ENCODE data around the gene APOB. TPM values are rescaled to one million over a fixed set of nuclear protein-coding genes. Genes with fewer than 3 reads are reported as not detected.

APOB gene
- total RNA-seq, 1 donor from 2014 or later, result 0.13 TPM

GRCh38 chr2:20982861-20983260 is 61.0 kb downstream of the APOB start:
- H3K4me1 Mint-ChIP-seq, result peaks cover 10% of the 10 kb centered on the region
- no peak for TF ChIP-seq CTCF (IDR thresholded peaks at IDR 0.05; ENCODE audit: unreplicated experiment)
- no peak overlapping the region for H3K4me3 Mint-ChIP-seq

GRCh38 chr2:20977520-20978180 is 66.2 kb downstream of the APOB start:
- TF ChIP-seq CTCF (IDR thresholded peaks at IDR 0.05; ENCODE audit: unreplicated experiment), result no peak
- Mint-ChIP-seq H3K27ac (no peak overlapping the region), H3K9me3 (no peaks in the 10 kb centered on the region), H3K36me3 (no peaks in the 10 kb centered on the region), H3K27me3 (ENCODE audit: low read depth) (peaks cover 37% of the 10 kb centered on the region), H3K4me3 (no peak overlapping the region), H3K4me1 (peaks cover 7% of the 10 kb centered on the region)
- no peak for DNase-seq (ENCODE audit: low spot score in 2 of 2, unreplicated experiment in 2 of 2)

More at GRCh38 chr2:20982861-20983260, 61.0 kb downstream of the APOB start:
- peaks cover 10% of the 10 kb centered on the region for H3K27me3 Mint-ChIP-seq (ENCODE audit: low read depth)
- no peaks in the 10 kb centered on the region for H3K36me3 Mint-ChIP-seq
- no peaks in the 10 kb centered on the region for H3K9me3 Mint-ChIP-seq
- DNase-seq (ENCODE audit: low spot score in 2 of 2, unreplicated experiment in 2 of 2), result no peak
- H3K27ac Mint-ChIP-seq, result no peak overlapping the region

- Mint-ChIP-seq H3K27ac (no peak overlapping the region), H3K9me3 (no peaks in the 10 kb centered on the region), H3K4me3 (no peak overlapping the region), H3K27me3 (ENCODE audit: low read depth) (peaks cover 37% of the 10 kb centered on the region), H3K36me3 (no peaks in the 10 kb centered on the region), H3K4me1 (peaks cover 10% of the 10 kb centered on the region)
- no peak for TF ChIP-seq CTCF (IDR thresholded peaks at IDR 0.05; ENCODE audit: unreplicated experiment)
- DNase-seq (ENCODE audit: low spot score in 2 of 2, unreplicated experiment in 2 of 2), result no peak
These were observed 67.3 kb downstream of the APOB start for GRCh38 chr2:20976527-20976926.

- Mint-ChIP-seq H3K36me3 (no peaks in the 10 kb centered on the region), H3K27ac (no peak overlapping the region), H3K4me3 (no peak overlapping the region), H3K4me1 (peaks cover 12% of the 10 kb centered on the region), H3K27me3 (ENCODE audit: low read depth) (peaks cover 51% of the 10 kb centered on the region), H3K9me3 (no peaks in the 10 kb centered on the region)
- no peak for DNase-seq (ENCODE audit: low spot score in 2 of 2, unreplicated experiment in 2 of 2)
- TF ChIP-seq CTCF (IDR thresholded peaks at IDR 0.05; ENCODE audit: unreplicated experiment), result no peak
These were observed 70.9 kb downstream of the APOB start for GRCh38 chr2:20972792-20973565.

- Mint-ChIP-seq H3K9me3 (no peaks in the 10 kb centered on the region), H3K27ac (peak overlapping the region; percentile 42), H3K36me3 (no peaks in the 10 kb centered on the region), H3K27me3 (ENCODE audit: low read depth) (peaks cover 47% of the 10 kb centered on the region), H3K4me1 (peaks cover 12% of the 10 kb centered on the region), H3K4me3 (no peak overlapping the region)
- DNase-seq (ENCODE audit: low spot score in 2 of 2, unreplicated experiment in 2 of 2), result no peak
- no peak for TF ChIP-seq CTCF (IDR thresholded peaks at IDR 0.05; ENCODE audit: unreplicated experiment)
These were observed 71.8 kb downstream of the APOB start for GRCh38 chr2:20972110-20972509.
